Pancreas (tissue), 10 donors: ENCODE data around the gene STX11. TPM values are rescaled to one million over a fixed set of nuclear protein-coding genes. Genes with fewer than 3 reads are reported as not detected.

Experiments used
- ATAC-seq, 4 donors: fragments of 200-7000 bp; cut with Tn5 transposase; one replicate each; pipeline versions ENCODE4 v1.8.0 to v1.9.1; 2020; ENCODE audit warnings: mild to moderate bottlenecking in 4 of 4, moderate library complexity in 4 of 4
- DNase-seq, 6 donors: peaks; one replicate each; pipeline ENCODE4 v3.0.0-alpha.2; 2020
- FAIRE-seq: peaks from 2 replicates; lab custom pipeline; 2012; peaks lifted over from hg19 to GRCh38; lab: Jason Lieb, UNC
- H3K27ac ChIP-seq, 4 donors: fragments of 200-600 bp; sonication (generic); 1 replicate in 3 of 4; 2 replicates in 1 of 4; pipeline versions ENCODE4 v1.5.0 to v1.8.0; 2020
- H3K27me3 ChIP-seq, 4 donors: fragments of 200-600 bp; one replicate each; pipeline ENCODE4 v1.8.0; 2021
- H3K36me3 ChIP-seq, 3 donors: fragments of 200-600 bp; sonication (generic) in 1 of 3; one replicate each; pipeline versions ENCODE4 v1.5.0 to v1.8.0; 2020 to 2021
- H3K4me1 ChIP-seq, 3 donors: fragments of 200-600 bp; one replicate each; pipeline ENCODE4 v1.8.0; 2021
- H3K4me3 ChIP-seq, 4 donors: fragments of 200-600 bp; sonication (generic) in 2 of 4; one replicate each; pipeline versions ENCODE4 v1.5.0 to v1.8.0; 2020 to 2021
- H3K9me3 ChIP-seq, 4 donors: fragments of 200-600 bp; one replicate each; pipeline ENCODE4 v1.8.0; 2021
- WGBS, 2 donors: extraction: QIAGEN DNeasy Blood & Tissue Kit; methylation state at CpG; one replicate each; pipeline ENCODE4 v1.1.7; 2013; 5-methylcytosine and 5-hydroxymethylcytosine counted together
- intact Hi-C, 3 donors: fragments of 100-400 bp; cut with DNase I; formaldehyde crosslinking; loops; one replicate each; pipeline versions ENCODE4 v1.11.1 to v1.14.2; 2022
- polyA plus RNA-seq, 2 donors: library from polyadenylated mRNA; stranded (reverse); fragments of 200-250 nt; gene quantifications; one replicate each; pipeline ENCODE4 v1.2.3, GENCODE V29; 2013
- total RNA-seq, 6 donors: library from RNA; stranded (reverse); fragmentation: NEBNext Ultra II Directional in 4 of 6; extraction: Animal tissue kit (Norgen Biotek cat#: 25700) in 4 of 6; gene quantifications; one replicate each; pipeline versions ENCODE4 v1.2.1 to v1.2.4, GENCODE V29; 2021 to 2023
- TF ChIP-seq, protein P1 (sequence below), 4 donors: fragments of 200-600 bp; sonication (generic) in 3 of 4; IDR thresholded peaks; one replicate each; pipeline versions ENCODE4 v1.5.0 to v1.8.0; 2021; ENCODE audit warnings: antibody characterized with exemption in 4 of 4
- donor health status: healthy with polysubstance abuse.
- donor health status: DM: no; HTN: no; CAD: no; lungs with moderate emphysema.
- donor health status: DM: no; HTN: no; CAD: no.
- donor health status: control.
- donor health status: control.
- donor health status: Bipolar disorder and iron deficiency.
- donor health status: DM: yes; HTN: yes; CAD: no.
- donor health status: DM: no; HTN: no; CAD: no.
- donor health status: DM: no; HTN: no; CAD: no.
- donor health status: DM: yes; HTN: yes; CAD: no.

STX11 gene
- total and polyA plus RNA-seq, 8 donors = 0.47 to 2.6 (median 1.1) TPM

DNA sequence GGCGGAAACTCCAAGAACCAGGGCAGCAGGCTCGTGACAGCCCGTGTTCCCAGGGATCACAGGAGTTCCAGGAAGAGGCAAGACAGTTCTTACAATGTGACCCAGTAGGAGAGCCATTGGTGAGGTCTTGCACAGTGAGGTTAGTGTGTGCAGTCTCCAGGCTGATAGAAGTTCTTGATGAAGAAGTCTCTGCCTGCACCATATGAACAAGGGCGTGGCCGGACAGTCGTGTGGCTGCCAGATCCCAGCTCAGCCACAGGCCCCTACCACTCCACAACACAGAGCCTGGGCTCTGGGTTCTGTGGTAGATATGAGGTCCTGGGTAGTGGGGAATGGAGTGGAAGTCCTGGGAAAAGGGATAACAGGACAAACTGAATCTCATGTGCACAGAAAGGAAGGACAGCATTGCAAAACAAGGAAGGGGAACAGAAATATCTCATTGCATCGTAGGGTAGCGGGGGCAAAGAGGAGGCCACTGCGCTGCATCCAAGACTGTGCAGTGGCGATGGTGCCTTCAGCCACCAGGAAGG is 65.2 kb downstream of the STX11 start:
- H3K27me3 ChIP-seq = no peaks in the 10 kb centered on the region
- TF ChIP-seq, protein P1, sequence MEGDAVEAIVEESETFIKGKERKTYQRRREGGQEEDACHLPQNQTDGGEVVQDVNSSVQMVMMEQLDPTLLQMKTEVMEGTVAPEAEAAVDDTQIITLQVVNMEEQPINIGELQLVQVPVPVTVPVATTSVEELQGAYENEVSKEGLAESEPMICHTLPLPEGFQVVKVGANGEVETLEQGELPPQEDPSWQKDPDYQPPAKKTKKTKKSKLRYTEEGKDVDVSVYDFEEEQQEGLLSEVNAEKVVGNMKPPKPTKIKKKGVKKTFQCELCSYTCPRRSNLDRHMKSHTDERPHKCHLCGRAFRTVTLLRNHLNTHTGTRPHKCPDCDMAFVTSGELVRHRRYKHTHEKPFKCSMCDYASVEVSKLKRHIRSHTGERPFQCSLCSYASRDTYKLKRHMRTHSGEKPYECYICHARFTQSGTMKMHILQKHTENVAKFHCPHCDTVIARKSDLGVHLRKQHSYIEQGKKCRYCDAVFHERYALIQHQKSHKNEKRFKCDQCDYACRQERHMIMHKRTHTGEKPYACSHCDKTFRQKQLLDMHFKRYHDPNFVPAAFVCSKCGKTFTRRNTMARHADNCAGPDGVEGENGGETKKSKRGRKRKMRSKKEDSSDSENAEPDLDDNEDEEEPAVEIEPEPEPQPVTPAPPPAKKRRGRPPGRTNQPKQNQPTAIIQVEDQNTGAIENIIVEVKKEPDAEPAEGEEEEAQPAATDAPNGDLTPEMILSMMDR (IDR thresholded peaks at IDR 0.05) = no peak
- FAIRE-seq (no peak), DNase-seq (peak in 4 of 6 donors; percentile 29 to 42 (median 31)), ATAC-seq (peak; percentile 1 to 9 (median 6))
- intact Hi-C loops = loop anchor here in 2 of 3 donors (10.0 kb wide), 2 partner anchors 101 to 111 kb away; no protein-coding TSS in a partner anchor
- H3K4me1 ChIP-seq = peaks cover 0 to 14% (median 4%) of the 10 kb centered on the region in 3 donors
- 17 to 21% methylated on average over 10 of the region's 10 CpGs for WGBS, 2 donors
- H3K4me3 ChIP-seq = peak overlapping the region; percentile 43 to 66 (median 48)
- H3K27ac ChIP-seq = peak overlapping the region; percentile 56 to 97 (median 91)
- H3K36me3 ChIP-seq = no peaks in the 10 kb centered on the region
- no peaks in the 10 kb centered on the region for H3K9me3 ChIP-seq

DNA sequence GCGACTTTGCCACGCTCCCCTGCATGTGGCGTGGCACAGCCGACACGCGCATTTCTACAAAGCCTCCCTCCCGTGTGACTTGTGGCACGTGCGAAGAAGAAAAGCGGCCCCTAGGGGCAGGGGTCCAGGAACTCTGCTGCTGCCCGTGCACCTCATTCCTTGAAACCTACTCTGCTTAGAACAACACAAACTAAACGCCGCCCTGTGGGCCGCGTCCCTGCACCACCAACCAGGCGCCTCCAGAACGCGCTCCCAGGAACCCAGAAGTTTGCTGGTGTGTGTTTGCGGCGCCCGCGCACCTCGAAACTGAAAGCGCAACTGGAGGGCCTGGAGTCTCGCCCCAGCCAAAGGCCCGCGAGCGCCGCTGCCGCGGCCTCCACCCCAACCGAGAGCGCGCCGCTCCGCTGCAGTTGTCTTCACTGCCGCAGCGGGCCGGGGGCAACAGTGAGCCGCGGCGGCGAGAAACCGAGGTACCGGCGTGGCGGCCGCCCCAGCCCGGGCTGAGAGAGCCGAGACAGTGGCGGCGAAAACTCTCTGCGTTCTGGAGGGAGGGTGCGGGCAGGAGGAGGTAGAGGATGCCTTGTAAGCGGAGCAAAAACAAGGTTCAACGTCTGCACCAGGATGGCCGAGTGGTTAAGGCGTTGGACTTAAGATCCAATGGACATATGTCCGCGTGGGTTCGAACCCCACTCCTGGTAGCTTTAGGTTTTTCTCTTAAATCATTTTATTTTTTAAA is 65.8 kb downstream of the STX11 start:
- ATAC-seq (peak; percentile 89 to 95 (median 91)), DNase-seq (peak; percentile 91 to 98 (median 94)), FAIRE-seq (no peak)
- H3K36me3 ChIP-seq = no peaks in the 10 kb centered on the region
- H3K27me3 ChIP-seq = no peaks in the 10 kb centered on the region
- TF ChIP-seq, protein P1 (IDR thresholded peaks at IDR 0.05) = peak; percentile 41 to 81 (median 72)
- intact Hi-C loops = loop anchor here in 2 of 3 donors (10.0 kb wide), 2 partner anchors 101 to 111 kb away; no protein-coding TSS in a partner anchor
- peak overlapping the region; percentile 56 to 97 (median 91) for H3K27ac ChIP-seq
- no peaks in the 10 kb centered on the region for H3K9me3 ChIP-seq
- 0% methylated on average over 61 of the region's 61 CpGs for WGBS, 2 donors
- peak overlapping the region; percentile 43 to 66 (median 48) for H3K4me3 ChIP-seq
- H3K4me1 ChIP-seq = peaks cover 0 to 14% (median 4%) of the 10 kb centered on the region in 3 donors

DNA sequence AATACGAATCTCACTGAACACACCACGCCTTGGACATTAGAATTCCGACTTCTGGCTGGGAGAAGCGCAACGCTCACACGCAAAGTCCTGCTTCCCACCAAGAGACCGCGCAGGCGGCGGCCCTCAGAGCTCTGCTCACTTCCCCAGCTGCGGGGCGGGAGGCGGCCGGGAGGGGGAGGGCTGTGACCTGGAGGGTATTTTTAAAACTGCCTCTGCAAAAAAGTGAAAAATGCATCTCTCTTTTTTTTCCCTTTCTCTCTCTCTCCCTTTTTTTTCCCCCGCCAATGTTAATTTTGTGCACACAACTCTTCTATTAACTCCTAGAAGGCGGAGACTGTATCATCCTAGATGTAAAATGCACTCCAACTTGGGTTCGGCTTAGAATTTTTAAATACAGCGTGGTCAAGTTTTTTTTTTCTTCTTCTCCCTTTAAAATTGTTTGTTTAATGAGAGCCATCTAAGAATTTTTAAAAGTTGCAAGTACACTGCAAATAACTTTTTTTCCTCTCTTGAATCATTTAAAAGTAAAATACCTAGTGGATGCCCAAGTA is 66.4 kb downstream of the STX11 start:
- Histone ChIP-seq H3K4me3 (peak overlapping the region; percentile 43 to 66 (median 48)), H3K4me1 (peaks cover 0 to 14% (median 4%) of the 10 kb centered on the region in 3 donors), H3K27me3 (no peaks in the 10 kb centered on the region), H3K36me3 (no peaks in the 10 kb centered on the region), H3K27ac (peak overlapping the region; percentile 56 to 97 (median 91)), H3K9me3 (no peaks in the 10 kb centered on the region)
- intact Hi-C loops = loop anchor here in 2 of 3 donors (10.0 kb wide), 2 partner anchors 102 to 112 kb away; no protein-coding TSS in a partner anchor
- TF ChIP-seq, protein P1 (IDR thresholded peaks at IDR 0.05) = no peak
- no peak for FAIRE-seq
- ATAC-seq = peak; percentile 49 to 73 (median 61)
- DNase-seq = peak in 2 of 6 donors; percentile 82 to 83
- 11 to 12% methylated on average over 18 of the region's 18 CpGs for WGBS, 2 donors

DNA sequence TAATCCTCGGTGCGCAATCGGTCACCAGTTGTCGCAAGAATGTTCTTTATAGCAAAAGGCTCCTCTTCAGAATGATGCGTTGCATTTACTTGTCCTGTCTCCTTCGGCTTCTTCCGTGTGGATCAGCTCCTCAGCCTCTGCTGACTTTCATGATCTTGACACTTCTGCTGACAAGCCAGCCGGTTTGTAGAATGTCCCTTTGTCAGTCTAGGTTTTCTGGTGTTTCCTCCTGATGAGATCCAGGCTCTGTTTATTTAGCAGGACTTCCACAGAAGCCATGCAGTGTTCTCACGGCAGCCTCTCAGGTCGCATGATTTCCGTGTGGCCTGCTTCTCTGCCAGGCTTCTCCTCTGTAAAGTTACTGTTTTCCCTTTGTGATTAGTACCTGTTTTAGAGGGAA is 66.9 kb downstream of the STX11 start:
- Histone ChIP-seq H3K27me3 (no peaks in the 10 kb centered on the region), H3K27ac (peak overlapping the region in 1 of 4 donors; percentile 91), H3K4me1 (peaks cover 0 to 14% (median 4%) of the 10 kb centered on the region in 3 donors), H3K4me3 (peak overlapping the region in 1 of 4 donors; percentile 66), H3K36me3 (no peaks in the 10 kb centered on the region), H3K9me3 (no peaks in the 10 kb centered on the region)
- 80 to 81% methylated on average over 11 of the region's 11 CpGs for WGBS, 2 donors
- FAIRE-seq = no peak
- intact Hi-C loops = loop anchor here in 2 of 3 donors (10.0 kb wide), 2 partner anchors 102 to 112 kb away; no protein-coding TSS in a partner anchor
- TF ChIP-seq, protein P1 (IDR thresholded peaks at IDR 0.05) = no peak
- ATAC-seq = no peak
- peak in 1 of 6 donors; percentile 11 for DNase-seq
